ENCODE results near the gene FOXF2. TPM values are rescaled to one million over a fixed set of nuclear protein-coding genes. Genes with fewer than 3 reads are reported as not detected.
A peak's percentile ranks its signal among the peaks of the same experiment; 100 is the strongest.

The FOXF2 gene
- total and polyA plus RNA-seq, 2 experiments from 2014 or later, result not detected

GRCh38 chr6:1423578-1423977 is 34.2 kb downstream of the FOXF2 start:
- Mint-ChIP-seq H3K27ac (no peak overlapping the region), H3K36me3 (ENCODE audit: low read depth) (peaks cover 6% of the 10 kb centered on the region; the same call in 2 of the 3 replicates), H3K4me1 (peaks cover 7% of the 10 kb centered on the region), H3K9me3 (peaks cover 12% of the 10 kb centered on the region), H3K4me3 (no peak overlapping the region), H3K27me3 (ENCODE audit: insufficient read depth, low read depth, poor library complexity) (peaks cover 8% of the 10 kb centered on the region)
- Histone ChIP-seq H4K20me1 (replicated peaks; ENCODE audit: insufficient read depth) (no peaks in the 10 kb centered on the region), H3F3A (replicated peaks; ENCODE audit: low read depth) (no peaks in the 10 kb centered on the region), H2AFZ (no peak overlapping the region), H3K36me3 (ENCODE audit: insufficient read depth) (no peaks in the 10 kb centered on the region), H3K27me3 (ENCODE audit: insufficient read depth) (no peaks in the 10 kb centered on the region), H3K9me2 (ENCODE audit: insufficient read depth) (no peaks in the 10 kb centered on the region), H3K27ac (ENCODE audit: low read depth) (no peak overlapping the region), H3K79me2 (replicated peaks; ENCODE audit: insufficient read depth) (no peaks in the 10 kb centered on the region), H3K4me1 (ENCODE audit: insufficient read depth) (no peaks in the 10 kb centered on the region), H3K4me2 (no peak overlapping the region), H3K4me3 (no peak overlapping the region)
- ATAC-seq (no peak), DNase-seq (ENCODE audit: low spot score) (no peak)
- TF ChIP-seq ZNF462 (CRISPR knock-in tag; IDR thresholded peaks at IDR 0.05), result no peak
- no peak for TF ChIP-seq ZNF114 (CRISPR knock-in tag; IDR thresholded peaks at IDR 0.05)
- no peak for TF ChIP-seq ZNF331 (CRISPR knock-in tag; IDR thresholded peaks at IDR 0.05; ENCODE audit: low read depth)
- no peak for TF ChIP-seq CREB1 (CRISPR knock-in tag; IDR thresholded peaks at IDR 0.05; ENCODE audit: low read depth)
- no peak for TF ChIP-seq EZH2 (IDR thresholded peaks at IDR 0.05; ENCODE audit: low read depth, unreplicated experiment)

- Mint-ChIP-seq H3K4me1 (peaks cover 7% of the 10 kb centered on the region), H3K9me3 (peaks cover 12% of the 10 kb centered on the region), H3K27ac (no peak overlapping the region), H3K36me3 (ENCODE audit: low read depth) (peaks cover 6% of the 10 kb centered on the region; the same call in 2 of the 3 replicates), H3K4me3 (no peak overlapping the region), H3K27me3 (ENCODE audit: insufficient read depth, low read depth, poor library complexity) (peaks cover 8% of the 10 kb centered on the region)
- Histone ChIP-seq H3K4me1 (ENCODE audit: insufficient read depth) (no peaks in the 10 kb centered on the region), H3K79me2 (replicated peaks; ENCODE audit: insufficient read depth) (no peaks in the 10 kb centered on the region), H3K27ac (ENCODE audit: low read depth) (no peak overlapping the region), H3K4me3 (no peak overlapping the region), H2AFZ (0 out of 2 replicates have a peak overlapping the region, but pooled peaks have one; percentile 7), H3K36me3 (ENCODE audit: insufficient read depth) (no peaks in the 10 kb centered on the region), H4K20me1 (replicated peaks; ENCODE audit: insufficient read depth) (no peaks in the 10 kb centered on the region), H3K9me2 (ENCODE audit: insufficient read depth) (no peaks in the 10 kb centered on the region), H3F3A (replicated peaks; ENCODE audit: low read depth) (no peaks in the 10 kb centered on the region), H3K27me3 (ENCODE audit: insufficient read depth) (no peaks in the 10 kb centered on the region), H3K4me2 (no peak overlapping the region)
- peak; percentile 76 to 85 for TF ChIP-seq CTCF (conservative IDR thresholded peaks at IDR 0.05; ENCODE audit: low read depth in 2 of 2)
- TF ChIP-seq ETS1 (IDR thresholded peaks at IDR 0.05), result no peak
- TF ChIP-seq REST (IDR thresholded peaks at IDR 0.05; ENCODE audit: unreplicated experiment), result peak; percentile 18
- ATAC-seq, result peak; percentile 99
- DNase-seq (ENCODE audit: low spot score), result peak; percentile 84
Measured at GRCh38 chr6:1424306-1424927, 35.0 kb downstream of the FOXF2 start.

All from GM23338 (cell line).